HepG2 (cell line): ENCODE data around the gene PUS1. TPM values are rescaled to one million over a fixed set of nuclear protein-coding genes. Genes with fewer than 3 reads are reported as not detected.
"Not testable (repeated sequence)": the region's sequence is repeated elsewhere in the genome, so short reads cannot be mapped to it uniquely, and the experiment has no call there.

Experiments
- ATAC-seq: fragments of 200-7000 bp; cut with Tn5 transposase; 3 replicates; pipeline ENCODE4 v1.9.1; 2020; ENCODE audit warnings: mild to moderate bottlenecking, moderate library complexity
- BruUV-seq: library from RNA; stranded (reverse); fragments of 400-500 nt; replicated peaks from 2 replicates; lab custom pipeline; 2021; lab: Mats Ljungman, UMichigan
- CTCF ChIA-PET: fragments of 300-600 bp; formaldehyde crosslinking; extraction: SDS; loops from one replicate; lab custom pipeline; 2021; ENCODE audit warnings: low total read pairs, inconsistent platforms, low intra/inter-chr PET ratio; lab: Yijun Ruan, JAX
- POLR2A ChIA-PET: fragments of 350-600 bp; sonication (Branson Sonifier 250); formaldehyde crosslinking; loops from one replicate; lab custom pipeline; 2020; ENCODE audit warnings: antibody characterized with exemption, inconsistent platforms; lab: Yijun Ruan, JAX
- DNase-seq: peaks from one replicate; pipeline ENCODE4 v3.0.0-alpha.2; 2015; ENCODE audit warnings: low spot score
- FAIRE-seq: peaks from 3 replicates; lab custom pipeline; 2011; peaks lifted over from hg19 to GRCh38; lab: Jason Lieb, UNC
- H2AFZ ChIP-seq: one replicate; pipeline ENCODE4 v1.6.1; 2011; ENCODE audit warnings: low read length, inconsistent platforms
- H3K27ac ChIP-seq: fragments of 300-600 bp; 3 replicates; pipeline ENCODE4 v1.8.0; 2011; ENCODE audit warnings: mixed run types, mild to moderate bottlenecking, mixed read lengths, low read length, inconsistent platforms; ENCODE audit not compliant: insufficient read depth; ENCODE audit errors: extremely low read length
- H3K27me3 ChIP-seq, 2 experiments: fragments of 200-600 bp in 1 of 2; 2 replicates in 1 of 2; 3 replicates in 1 of 2; pipeline versions ENCODE4 v1.6.0 to v1.8.0; 2011; ENCODE audit warnings: low read length in 2 of 2, mild to moderate bottlenecking in 2 of 2, moderate library complexity in 2 of 2, inconsistent platforms in 1 of 2; ENCODE audit not compliant: insufficient read depth in 2 of 2, control insufficient read depth in 1 of 2
- H3K36me3 ChIP-seq, 2 experiments: fragments of 200-600 bp in 1 of 2; replicated peaks in 1 of 2; 2 replicates in 1 of 2; 3 replicates in 1 of 2; pipeline versions ENCODE4 v1.5.1 to v1.8.0; 2011; ENCODE audit warnings: low read length in 2 of 2, inconsistent platforms in 1 of 2; ENCODE audit not compliant: insufficient read depth in 2 of 2, control insufficient read depth in 1 of 2
- H3K4me1 ChIP-seq: 2 replicates; pipeline ENCODE4 v1.5.1; 2012; ENCODE audit warnings: low read length, inconsistent platforms; ENCODE audit not compliant: insufficient read depth
- H3K4me2 ChIP-seq: 2 replicates; pipeline ENCODE4 v1.6.0; 2011; ENCODE audit warnings: low read depth, low read length, inconsistent platforms
- H3K4me3 ChIP-seq, 3 experiments: fragments of 200-600 bp in 1 of 3; sonication (generic), shearing (Covaris generic) in 1 of 3; replicated peaks in 1 of 3; 2 replicates each; pipeline ENCODE4 v1.5.1; 2011 to 2016; ENCODE audit warnings: low read length in 3 of 3, inconsistent platforms in 2 of 3, low read depth in 2 of 3, mild to moderate bottlenecking in 2 of 3, control low read depth in 1 of 3, mixed read lengths in 1 of 3; ENCODE audit not compliant: insufficient read depth in 1 of 3
- H3K79me2 ChIP-seq: one replicate; pipeline ENCODE4 v1.6.1; 2011; ENCODE audit warnings: low read length, inconsistent platforms; ENCODE audit not compliant: insufficient read depth
- H3K9ac ChIP-seq: 2 replicates; pipeline ENCODE4 v1.6.0; 2011; ENCODE audit warnings: mild to moderate bottlenecking, low read depth, low read length, inconsistent platforms; ENCODE audit not compliant: insufficient read depth
- H3K9me3 ChIP-seq: 2 replicates; pipeline ENCODE4 v1.5.1; 2012; ENCODE audit warnings: mild to moderate bottlenecking, low read length
- H4K20me1 ChIP-seq: 2 replicates; pipeline ENCODE4 v1.6.0; 2011; ENCODE audit warnings: inconsistent platforms, mild to moderate bottlenecking, low read length, moderate library complexity; ENCODE audit not compliant: insufficient read depth
- JARID2 ChIP-seq: sonication (generic); formaldehyde crosslinking; IDR thresholded peaks from 2 replicates; pipeline ENCODE4 v1.8.1; 2023; ENCODE audit warnings: missing genetic modification reagents, inconsistent platforms; ENCODE audit not compliant: insufficient replicate concordance
- JUND ChIP-seq: sonication (generic); formaldehyde crosslinking; IDR thresholded peaks from 2 replicates; pipeline ENCODE4 v1.8.0; 2022; ENCODE audit warnings: mild to moderate bottlenecking, missing genetic modification reagents
- ZBTB38 ChIP-seq: sonication (generic); formaldehyde crosslinking; IDR thresholded peaks from 2 replicates; pipeline ENCODE4 v1.5.1; 2020; ENCODE audit warnings: mild to moderate bottlenecking, missing genetic modification reagents
- ZNF30 ChIP-seq: sonication (generic); formaldehyde crosslinking; IDR thresholded peaks from 2 replicates; pipeline ENCODE4 v1.5.0; 2020; ENCODE audit warnings: mild to moderate bottlenecking, missing genetic modification reagents
- WGBS: methylation state at CpG from one replicate; pipeline ENCODE4 v1.1.6; 2017; ENCODE audit warnings: low lambda C conversion rate; 5-methylcytosine and 5-hydroxymethylcytosine counted together
- in situ Hi-C: cut with HindIII; loops from 2 replicates; pipeline ENCODE4 v1.10.0; 2017; ENCODE audit warnings: low pct_unique_long_range_greater_than_20kb; ENCODE audit not compliant: extremely low pct_ligation_motif_present
- intact Hi-C: fragments of 100-400 bp; cut with micrococcal nuclease; formaldehyde crosslinking; loops from one replicate; pipeline ENCODE4 v1.10.0; 2022; ENCODE audit not compliant: unreplicated experiment
- polyA plus RNA-seq, 8 experiments: library from polyadenylated mRNA; depleted of rRNA in 3 of 8; stranded (reverse) in 7 of 8; unstranded in 1 of 8; fragments of >200 nt; fragmentation: Illumina TruSeq in 4 of 8; extraction: Trizol in 4 of 8; gene quantifications; 2 replicates each; pipeline versions ENCODE4 v1.2.1 to v1.2.3, GENCODE V29; 2011 to 2016; ENCODE audit warnings: low read depth in 4 of 8, missing spikeins in 1 of 8, mixed read lengths in 1 of 8; ENCODE audit not compliant: insufficient read depth in 1 of 8
- total RNA-seq, 5 experiments: library from RNA; depleted of rRNA; stranded (reverse); fragments of >200 nt; fragmentation: Illumina TruSeq; extraction: Trizol; gene quantifications; 2 replicates each; pipeline ENCODE4 v1.2.3, GENCODE V29; 2016; ENCODE audit warnings: low read depth in 1 of 5
- TF ChIP-seq, protein P1 (sequence below): IDR thresholded peaks from 2 replicates; pipeline ENCODE4 v1.6.1; 2018; ENCODE audit warnings: missing genetic modification reagents
- TF ChIP-seq, protein P2 (sequence below): sonication (generic); formaldehyde crosslinking; IDR thresholded peaks from 2 replicates; pipeline ENCODE4 v1.4.0; 2020; ENCODE audit warnings: missing genetic modification reagents, mild to moderate bottlenecking, borderline replicate concordance

The PUS1 gene
- total and polyA plus RNA-seq, 2 of the 13 experiments (the other 11 are each of a cell fraction or from before 2014, with no cell fraction given), result 19.2 to 24.7 TPM

DNA sequence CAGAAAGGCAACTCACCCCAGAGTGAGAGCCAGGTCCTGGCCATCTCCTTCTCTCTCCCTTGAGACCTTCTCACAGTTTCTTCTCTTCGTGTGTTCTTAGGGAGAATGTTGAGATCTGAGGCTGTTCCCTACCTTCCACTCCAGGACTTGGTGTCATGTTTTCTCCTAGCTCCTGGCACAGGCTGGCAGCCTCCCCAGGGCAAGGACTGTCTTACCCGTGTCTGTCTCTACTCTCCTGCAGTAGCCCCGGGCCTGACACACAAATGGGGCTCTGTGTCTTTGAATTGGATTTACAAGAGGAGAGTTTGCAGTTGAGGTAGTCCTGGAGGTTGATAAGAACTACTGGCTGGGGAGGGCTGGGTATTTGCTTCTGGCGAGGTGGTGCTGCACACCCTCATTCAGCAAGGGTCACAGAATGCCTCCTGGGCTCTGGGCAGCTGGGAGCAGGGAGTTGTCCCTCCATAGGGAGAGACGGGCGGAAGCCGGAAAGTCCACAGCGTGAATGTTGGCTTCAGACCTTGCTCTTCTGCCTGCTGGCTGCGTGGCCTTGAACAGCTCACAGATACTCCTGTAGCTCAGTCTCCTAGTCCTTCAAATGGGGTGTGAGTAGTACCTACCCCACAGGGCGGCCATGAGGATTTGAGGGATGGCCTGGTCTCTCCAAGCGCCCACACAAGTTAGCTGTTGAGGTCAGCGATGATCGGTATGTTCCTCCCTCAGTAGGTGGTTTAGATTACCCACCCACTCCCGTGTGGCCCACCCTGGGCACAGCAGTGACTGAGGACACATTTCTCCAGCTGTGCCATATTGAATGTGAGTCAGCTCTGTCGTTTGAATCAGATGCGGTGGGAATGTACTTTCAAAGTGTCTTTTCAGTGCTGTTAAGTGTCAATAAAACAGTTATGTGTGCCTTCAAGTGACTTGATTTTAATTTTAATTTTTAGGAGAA lies 30.8 kb downstream of the PUS1 start:
- H3K9ac ChIP-seq, result no peak overlapping the region
- ATAC-seq (peak; percentile 77), DNase-seq (no peak), FAIRE-seq (no peak)
- POLR2A ChIA-PET, result no interaction called here
- H3K36me3 ChIP-seq, result peaks cover 3 to 21% of the 10 kb centered on the region in 2 experiments
- 92% methylated on average over 7 of the region's 16 CpGs for WGBS
- H4K20me1 ChIP-seq, result peaks cover 15% of the 10 kb centered on the region; the same call in 1 of the 2 replicates
- CTCF ChIA-PET, result no interaction called here
- no TSS peak for BruUV-seq
- no peak overlapping the region for H3K4me2 ChIP-seq
- H3K27me3 ChIP-seq, result no peaks in the 10 kb centered on the region
- H3K4me1 ChIP-seq, result peaks cover 40% of the 10 kb centered on the region
- peak overlapping the region; percentile 29 for H3K27ac ChIP-seq
- TF ChIP-seq ZBTB38 (CRISPR knock-in tag) (peak; percentile 66; the same call in 1 of the 2 replicates), JUND (CRISPR knock-in tag) (no peak), JARID2 (CRISPR knock-in tag) (no peak), ZNF30 (CRISPR knock-in tag) (no peak)
- TF ChIP-seq, protein P1, sequence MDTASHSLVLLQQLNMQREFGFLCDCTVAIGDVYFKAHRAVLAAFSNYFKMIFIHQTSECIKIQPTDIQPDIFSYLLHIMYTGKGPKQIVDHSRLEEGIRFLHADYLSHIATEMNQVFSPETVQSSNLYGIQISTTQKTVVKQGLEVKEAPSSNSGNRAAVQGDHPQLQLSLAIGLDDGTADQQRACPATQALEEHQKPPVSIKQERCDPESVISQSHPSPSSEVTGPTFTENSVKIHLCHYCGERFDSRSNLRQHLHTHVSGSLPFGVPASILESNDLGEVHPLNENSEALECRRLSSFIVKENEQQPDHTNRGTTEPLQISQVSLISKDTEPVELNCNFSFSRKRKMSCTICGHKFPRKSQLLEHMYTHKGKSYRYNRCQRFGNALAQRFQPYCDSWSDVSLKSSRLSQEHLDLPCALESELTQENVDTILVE (CRISPR knock-in tag), result no peak
- TF ChIP-seq, protein P2, sequence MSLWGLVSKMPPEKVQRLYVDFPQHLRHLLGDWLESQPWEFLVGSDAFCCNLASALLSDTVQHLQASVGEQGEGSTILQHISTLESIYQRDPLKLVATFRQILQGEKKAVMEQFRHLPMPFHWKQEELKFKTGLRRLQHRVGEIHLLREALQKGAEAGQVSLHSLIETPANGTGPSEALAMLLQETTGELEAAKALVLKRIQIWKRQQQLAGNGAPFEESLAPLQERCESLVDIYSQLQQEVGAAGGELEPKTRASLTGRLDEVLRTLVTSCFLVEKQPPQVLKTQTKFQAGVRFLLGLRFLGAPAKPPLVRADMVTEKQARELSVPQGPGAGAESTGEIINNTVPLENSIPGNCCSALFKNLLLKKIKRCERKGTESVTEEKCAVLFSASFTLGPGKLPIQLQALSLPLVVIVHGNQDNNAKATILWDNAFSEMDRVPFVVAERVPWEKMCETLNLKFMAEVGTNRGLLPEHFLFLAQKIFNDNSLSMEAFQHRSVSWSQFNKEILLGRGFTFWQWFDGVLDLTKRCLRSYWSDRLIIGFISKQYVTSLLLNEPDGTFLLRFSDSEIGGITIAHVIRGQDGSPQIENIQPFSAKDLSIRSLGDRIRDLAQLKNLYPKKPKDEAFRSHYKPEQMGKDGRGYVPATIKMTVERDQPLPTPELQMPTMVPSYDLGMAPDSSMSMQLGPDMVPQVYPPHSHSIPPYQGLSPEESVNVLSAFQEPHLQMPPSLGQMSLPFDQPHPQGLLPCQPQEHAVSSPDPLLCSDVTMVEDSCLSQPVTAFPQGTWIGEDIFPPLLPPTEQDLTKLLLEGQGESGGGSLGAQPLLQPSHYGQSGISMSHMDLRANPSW (CRISPR knock-in tag), result no peak
- in situ Hi-C loops (no loop called here), intact Hi-C loops (no loop called here)
- no peaks in the 10 kb centered on the region for H3K9me3 ChIP-seq
- H3K4me3 ChIP-seq, result no peak overlapping the region
- peaks cover 62% of the 10 kb centered on the region for H3K79me2 ChIP-seq
- H2AFZ ChIP-seq, result no peak overlapping the region

DNA sequence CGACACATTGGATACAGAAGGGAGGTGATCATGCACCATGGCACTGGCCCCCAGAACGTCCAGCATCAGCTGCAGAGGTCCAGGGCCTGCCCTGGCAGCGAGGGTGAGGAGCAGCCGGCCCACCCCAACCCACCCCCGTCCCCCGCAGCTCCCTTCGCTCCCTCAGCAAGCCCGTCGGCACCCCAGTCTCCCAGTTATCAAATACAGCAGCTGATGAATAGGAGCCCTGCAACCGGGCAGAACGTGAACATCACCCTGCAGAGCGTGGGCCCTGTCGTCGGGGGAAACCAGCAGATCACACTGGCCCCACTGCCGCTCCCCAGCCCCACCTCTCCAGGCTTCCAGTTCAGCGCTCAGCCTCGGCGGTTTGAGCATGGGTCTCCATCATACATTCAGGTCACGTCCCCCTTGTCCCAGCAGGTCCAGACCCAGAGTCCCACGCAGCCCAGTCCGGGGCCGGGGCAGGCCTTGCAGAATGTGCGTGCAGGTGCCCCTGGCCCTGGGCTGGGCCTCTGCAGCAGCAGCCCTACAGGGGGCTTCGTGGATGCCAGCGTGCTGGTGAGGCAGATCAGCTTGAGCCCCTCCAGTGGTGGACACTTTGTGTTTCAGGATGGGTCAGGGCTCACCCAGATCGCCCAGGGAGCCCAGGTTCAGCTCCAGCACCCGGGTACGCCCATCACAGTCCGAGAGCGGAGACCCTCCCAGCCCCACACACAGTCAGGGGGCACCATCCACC lies 31.7 kb downstream of the PUS1 start:
- H3K36me3 ChIP-seq, result peaks cover 3 to 21% of the 10 kb centered on the region in 2 experiments
- BruUV-seq, FAIRE-seq, H3K27me3 ChIP-seq, ATAC-seq, CTCF ChIA-PET, DNase-seq, H3K27ac ChIP-seq, H3K9ac ChIP-seq, in situ Hi-C loops, H3K9me3 ChIP-seq, H3K4me3 ChIP-seq, POLR2A ChIA-PET, H3K4me2 ChIP-seq, intact Hi-C loops, H2AFZ ChIP-seq: not testable (repeated sequence)
- H4K20me1 ChIP-seq, result peaks cover 15% of the 10 kb centered on the region; the same call in 1 of the 2 replicates
- H3K79me2 ChIP-seq, result peaks cover 63% of the 10 kb centered on the region
- 98% methylated on average over 12 of the region's 30 CpGs for WGBS
- H3K4me1 ChIP-seq, result peaks cover 33% of the 10 kb centered on the region
